Nephron progenitor cell (in vitro differentiated cells): ENCODE results near the gene C11orf65.
A peak's percentile ranks its signal among the peaks of the same experiment; 100 is the strongest.
"Not testable (repeated sequence)": the region's sequence is repeated elsewhere in the genome, so short reads cannot be mapped to it uniquely, and the experiment has no call there.

ENCODE experiments used
- DNase-seq: peaks from one replicate; pipeline ENCODE4 v3.0.0; 2021
- H3K27ac Mint-ChIP-seq: 2 replicates; pipeline ENCODE4 v1.8.0; 2021; ENCODE audit warnings: mild to moderate bottlenecking, moderate library complexity, mixed read lengths
- H3K27me3 Mint-ChIP-seq: 2 replicates; pipeline ENCODE4 v1.8.0; 2021; ENCODE audit warnings: mild to moderate bottlenecking, low read depth, mixed read lengths; ENCODE audit not compliant: poor library complexity
- H3K36me3 Mint-ChIP-seq: 2 replicates; pipeline ENCODE4 v1.8.0; 2021; ENCODE audit warnings: low read depth, mixed read lengths
- H3K4me1 Mint-ChIP-seq: 2 replicates; pipeline ENCODE4 v1.8.0; 2021; ENCODE audit warnings: mixed read lengths
- H3K4me3 Mint-ChIP-seq: 2 replicates; pipeline ENCODE4 v1.8.0; 2021; ENCODE audit warnings: mild to moderate bottlenecking, moderate library complexity, mixed read lengths
- H3K9me3 Mint-ChIP-seq: 2 replicates; pipeline ENCODE4 v1.8.0; 2021; ENCODE audit warnings: mild to moderate bottlenecking, moderate library complexity, mixed read lengths
- CTCF ChIP-seq: fragments of 200-600 bp; sonication (generic); IDR thresholded peaks from 2 replicates; pipeline ENCODE4 v1.5.0; 2021; ENCODE audit warnings: antibody characterized with exemption

C11orf65 gene

GRCh38 chr11:108402241-108402640, 65.1 kb downstream of the C11orf65 start:
- Mint-ChIP-seq H3K27me3 (no peaks in the 10 kb centered on the region), H3K27ac (peak overlapping the region; percentile 71), H3K4me3 (no peak overlapping the region), H3K4me1 (peaks cover 21% of the 10 kb centered on the region), H3K36me3 (no peaks in the 10 kb centered on the region), H3K9me3 (no peaks in the 10 kb centered on the region)
- no peak for TF ChIP-seq CTCF
- DNase-seq: no peak

GRCh38 chr11:108398439-108398838, 68.9 kb downstream of the C11orf65 start:
- no peaks in the 10 kb centered on the region for H3K9me3 Mint-ChIP-seq
- TF ChIP-seq CTCF: no peak
- no peak overlapping the region for H3K27ac Mint-ChIP-seq
- no peaks in the 10 kb centered on the region for H3K36me3 Mint-ChIP-seq
- no peak overlapping the region for H3K4me3 Mint-ChIP-seq
- peaks cover 22% of the 10 kb centered on the region for H3K4me1 Mint-ChIP-seq
- no peak for DNase-seq
- no peaks in the 10 kb centered on the region for H3K27me3 Mint-ChIP-seq

- not testable (repeated sequence) for H3K9me3 Mint-ChIP-seq, H3K4me3 Mint-ChIP-seq, DNase-seq, H3K36me3 Mint-ChIP-seq, H3K27ac Mint-ChIP-seq, H3K27me3 Mint-ChIP-seq
- H3K4me1 Mint-ChIP-seq: peaks cover 24% of the 10 kb centered on the region
These were observed 70.7 kb downstream of the C11orf65 start for GRCh38 chr11:108396672-108397071.

- Mint-ChIP-seq H3K27me3 (no peaks in the 10 kb centered on the region), H3K36me3 (no peaks in the 10 kb centered on the region), H3K4me3 (no peak overlapping the region), H3K4me1 (peaks cover 7% of the 10 kb centered on the region), H3K27ac (no peak overlapping the region), H3K9me3 (no peaks in the 10 kb centered on the region)
- no peak for DNase-seq
- no peak for TF ChIP-seq CTCF
These were observed 72.5 kb downstream of the C11orf65 start for GRCh38 chr11:108394744-108395284.

- DNase-seq: no peak
- Mint-ChIP-seq H3K27me3 (no peaks in the 10 kb centered on the region), H3K36me3 (no peaks in the 10 kb centered on the region), H3K4me1 (peaks cover 7% of the 10 kb centered on the region), H3K4me3 (no peak overlapping the region), H3K9me3 (no peaks in the 10 kb centered on the region), H3K27ac (no peak overlapping the region)
- no peak for TF ChIP-seq CTCF
These were observed 74.3 kb downstream of the C11orf65 start for GRCh38 chr11:108393046-108393445.

GRCh38 chr11:108392353-108392752, 75.0 kb downstream of the C11orf65 start:
- TF ChIP-seq CTCF: no peak
- no peaks in the 10 kb centered on the region for H3K27me3 Mint-ChIP-seq
- no peak overlapping the region for H3K27ac Mint-ChIP-seq
- H3K9me3 Mint-ChIP-seq: no peaks in the 10 kb centered on the region
- peaks cover 7% of the 10 kb centered on the region for H3K4me1 Mint-ChIP-seq
- DNase-seq: no peak
- H3K36me3 Mint-ChIP-seq: no peaks in the 10 kb centered on the region
- no peak overlapping the region for H3K4me3 Mint-ChIP-seq
